ENCODE measurements around the gene CTSH. TPM values are rescaled to one million over a fixed set of nuclear protein-coding genes. Genes with fewer than 3 reads are reported as not detected.

Gene CTSH
- total and polyA plus RNA-seq, 2 of the 13 experiments (the other 11 are each of a cell fraction or from before 2014, with no cell fraction given) = 265 to 653 TPM

GRCh38 chr15:78968539-78969271 lies 23.9 kb upstream of the CTSH start:
- Histone ChIP-seq H3K27ac (ENCODE audit: extremely low read length, insufficient read depth, low read length) (no peak overlapping the region), H4K20me1 (ENCODE audit: insufficient read depth, low read length) (no peaks in the 10 kb centered on the region), H3K79me2 (ENCODE audit: insufficient read depth, low read length) (no peaks in the 10 kb centered on the region), H3K4me1 (ENCODE audit: insufficient read depth, low read length) (peaks cover 39% of the 10 kb centered on the region), H2AFZ (ENCODE audit: low read length) (no peak overlapping the region), H3K27me3 (ENCODE audit: control insufficient read depth in 1 of 2, insufficient read depth in 2 of 2, low read length in 2 of 2) (no peaks in the 10 kb centered on the region), H3K9me3 (ENCODE audit: low read length) (no peaks in the 10 kb centered on the region), H3K4me3 (replicated peaks in 1 of 3; ENCODE audit: insufficient read depth in 1 of 3, low read depth in 2 of 3, low read length in 3 of 3) (no peak overlapping the region), H3K36me3 (replicated peaks in 1 of 2; ENCODE audit: control insufficient read depth in 1 of 2, insufficient read depth in 2 of 2, low read length in 2 of 2) (no peaks in the 10 kb centered on the region), H3K4me2 (ENCODE audit: low read depth, low read length) (no peak overlapping the region), H3K9ac (ENCODE audit: insufficient read depth, low read depth, low read length) (no peak overlapping the region)
- DNase-seq (ENCODE audit: low spot score) = no peak
- CTCF ChIA-PET (ENCODE audit: low intra/inter-chr PET ratio, low total read pairs) = no interaction called here
- POLR2A ChIA-PET = interaction anchor here (1.1 kb wide), 1 partner anchor 26 kb away, joined by 4 read pairs; no protein-coding TSS in a partner anchor
- intact Hi-C loops (cut with micrococcal nuclease; ENCODE audit: unreplicated experiment) = no loop called here
- no peak for FAIRE-seq
- 93% methylated on average over 5 of the region's 5 CpGs for WGBS (ENCODE audit: low lambda C conversion rate)
- in situ Hi-C loops (cut with HindIII; ENCODE audit: extremely low pct_ligation_motif_present, low pct_unique_long_range_greater_than_20kb) = no loop called here
- no peak for ATAC-seq
- no TSS peak for BruUV-seq (replicated peaks)
- TF ChIP-seq FOXP4 (CRISPR knock-in tag; IDR thresholded peaks at IDR 0.05) = no peak
- TF ChIP-seq GATAD2A (CRISPR knock-in tag; IDR thresholded peaks at IDR 0.05) = no peak
- no peak for TF ChIP-seq ZNF556 (CRISPR knock-in tag; IDR thresholded peaks at IDR 0.05; ENCODE audit: borderline replicate concordance)
- TF ChIP-seq ZNF224 (CRISPR knock-in tag; IDR thresholded peaks at IDR 0.05) = no peak
- TF ChIP-seq HHEX (CRISPR knock-in tag; IDR thresholded peaks at IDR 0.05) = no peak
- TF ChIP-seq GPN1 (CRISPR knock-in tag; IDR thresholded peaks at IDR 0.05; ENCODE audit: borderline replicate concordance) = no peak
- TF ChIP-seq HMGXB3 (CRISPR knock-in tag; IDR thresholded peaks at IDR 0.05; ENCODE audit: borderline replicate concordance) = no peak
- TF ChIP-seq ARNT (IDR thresholded peaks at IDR 0.05) = no peak
- TF ChIP-seq STAG1 (CRISPR knock-in tag; IDR thresholded peaks at IDR 0.05) = no peak
- no peak for TF ChIP-seq ZNF263 (CRISPR knock-in tag; IDR thresholded peaks at IDR 0.05)
